ENCODE data around the gene PPP1CA.

PPP1CA gene

DNA sequence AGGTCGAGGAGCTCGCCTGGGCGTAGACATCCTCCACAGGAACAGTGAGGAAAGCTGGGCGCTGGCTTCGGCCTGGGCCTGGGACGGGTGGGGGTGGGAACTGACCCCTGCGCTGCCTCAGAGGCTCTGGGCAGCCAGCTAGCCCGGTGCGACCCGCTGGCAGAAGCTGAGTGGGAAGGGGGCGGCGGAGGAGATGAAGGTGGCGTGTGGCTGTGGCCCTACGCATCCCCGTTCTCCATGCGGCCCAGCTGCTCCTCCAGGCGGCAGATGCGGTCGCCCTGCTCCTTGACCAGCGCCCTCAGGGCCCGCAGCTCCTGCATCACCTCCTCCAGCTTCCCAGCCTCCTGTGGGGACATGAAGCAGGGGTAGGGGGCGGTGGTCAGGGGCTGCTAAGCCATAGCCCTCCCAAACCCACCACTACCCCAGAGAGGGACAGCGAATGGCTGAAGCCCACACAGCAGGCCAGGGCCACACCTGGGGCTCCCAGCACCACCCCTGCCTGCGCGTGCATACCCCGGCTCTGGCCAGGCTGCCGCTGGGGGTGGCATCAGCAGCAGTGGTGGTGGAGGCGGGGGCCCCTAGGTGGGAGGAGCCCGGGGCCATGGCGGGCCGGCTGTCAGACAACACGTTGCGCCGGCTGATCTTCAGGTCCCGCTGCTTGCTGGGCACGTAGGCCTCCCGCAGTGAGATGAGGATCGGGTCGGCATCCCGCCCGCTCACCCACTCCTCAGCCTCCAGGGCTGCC is 36.7 kb upstream of the PPP1CA start:
- TF ChIP-seq, protein P1, sequence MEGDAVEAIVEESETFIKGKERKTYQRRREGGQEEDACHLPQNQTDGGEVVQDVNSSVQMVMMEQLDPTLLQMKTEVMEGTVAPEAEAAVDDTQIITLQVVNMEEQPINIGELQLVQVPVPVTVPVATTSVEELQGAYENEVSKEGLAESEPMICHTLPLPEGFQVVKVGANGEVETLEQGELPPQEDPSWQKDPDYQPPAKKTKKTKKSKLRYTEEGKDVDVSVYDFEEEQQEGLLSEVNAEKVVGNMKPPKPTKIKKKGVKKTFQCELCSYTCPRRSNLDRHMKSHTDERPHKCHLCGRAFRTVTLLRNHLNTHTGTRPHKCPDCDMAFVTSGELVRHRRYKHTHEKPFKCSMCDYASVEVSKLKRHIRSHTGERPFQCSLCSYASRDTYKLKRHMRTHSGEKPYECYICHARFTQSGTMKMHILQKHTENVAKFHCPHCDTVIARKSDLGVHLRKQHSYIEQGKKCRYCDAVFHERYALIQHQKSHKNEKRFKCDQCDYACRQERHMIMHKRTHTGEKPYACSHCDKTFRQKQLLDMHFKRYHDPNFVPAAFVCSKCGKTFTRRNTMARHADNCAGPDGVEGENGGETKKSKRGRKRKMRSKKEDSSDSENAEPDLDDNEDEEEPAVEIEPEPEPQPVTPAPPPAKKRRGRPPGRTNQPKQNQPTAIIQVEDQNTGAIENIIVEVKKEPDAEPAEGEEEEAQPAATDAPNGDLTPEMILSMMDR (conservative IDR thresholded peaks at IDR 0.05; ENCODE audit: control insufficient read depth, insufficient read depth, low read depth, low read length): no peak
- no peak for DNase-seq (ENCODE audit: low read depth)
- no peak overlapping the region for H3K4me3 ChIP-seq (ENCODE audit: control insufficient read depth, low read depth, low read length)

DNA sequence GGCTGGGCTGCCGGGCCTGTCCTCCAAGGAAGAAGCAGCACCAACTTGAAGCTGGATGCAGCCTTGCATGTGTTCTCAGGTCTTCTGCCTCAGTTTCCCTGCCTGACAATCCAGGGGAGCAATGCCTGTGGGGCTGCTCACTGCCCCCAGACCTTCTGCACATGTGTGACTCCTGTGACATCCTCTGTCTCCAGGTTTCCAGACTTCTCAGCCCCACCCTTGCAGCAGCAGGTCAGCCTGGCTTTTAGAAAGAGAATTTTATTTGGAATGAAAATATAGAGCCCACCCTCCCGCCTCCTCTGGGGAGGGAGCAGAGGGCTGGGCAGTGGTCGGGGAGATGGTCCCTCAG is 36.1 kb upstream of the PPP1CA start:
- no peak overlapping the region for H3K4me3 ChIP-seq (ENCODE audit: control insufficient read depth, low read depth, low read length)
- DNase-seq (ENCODE audit: low read depth): no peak
- TF ChIP-seq, protein P1 (conservative IDR thresholded peaks at IDR 0.05; ENCODE audit: control insufficient read depth, insufficient read depth, low read depth, low read length): no peak

DNA sequence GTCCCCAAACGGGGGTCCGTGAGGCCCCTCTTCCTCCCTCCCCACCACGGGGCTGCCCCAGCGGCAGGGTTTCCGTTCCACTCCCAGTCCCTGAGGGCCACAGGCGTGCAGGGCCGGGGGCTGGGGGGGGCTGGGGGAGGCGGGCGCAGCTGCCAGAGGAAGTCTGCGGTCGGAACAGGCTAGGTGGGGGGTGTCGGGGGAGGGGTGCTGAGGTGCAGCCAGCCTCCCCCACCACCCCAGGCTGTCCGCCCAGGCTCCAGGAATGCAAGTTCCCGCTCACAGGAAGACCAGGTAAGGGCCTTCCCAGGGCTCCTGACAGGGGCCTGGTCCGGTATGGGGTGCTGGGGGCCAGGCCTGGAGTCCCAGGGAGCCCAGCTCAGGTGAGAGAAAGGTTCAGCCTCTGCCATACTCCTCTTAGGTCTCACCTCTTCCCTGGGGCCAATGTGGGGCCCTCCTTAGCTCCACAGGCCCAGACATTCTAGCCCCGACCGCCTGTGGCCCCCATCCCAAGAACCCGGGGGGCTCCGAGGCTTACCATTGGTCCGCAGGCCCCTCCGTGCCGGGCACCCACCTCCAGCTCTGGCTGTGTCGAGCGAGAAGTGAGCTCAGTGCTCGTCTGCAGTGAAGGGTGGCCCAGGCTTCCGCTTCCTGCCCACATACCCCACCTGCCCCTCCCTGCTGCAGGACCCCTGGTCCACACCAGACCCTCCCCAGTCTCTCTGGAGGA is 35.6 kb upstream of the PPP1CA start, which contains the start of gene PTPRCAP:
Gene PTPRCAP, minus strand, starts transcription at position 601 of the 727 bp plus-strand sequence. Its CDS starts 63 bp downstream, at position 538.
- no peak for DNase-seq (ENCODE audit: low read depth)
- TF ChIP-seq, protein P1 (conservative IDR thresholded peaks at IDR 0.05; ENCODE audit: control insufficient read depth, insufficient read depth, low read depth, low read length): no peak
- H3K4me3 ChIP-seq (ENCODE audit: control insufficient read depth, low read depth, low read length): no peak within 1 kb of the TSS

DNA sequence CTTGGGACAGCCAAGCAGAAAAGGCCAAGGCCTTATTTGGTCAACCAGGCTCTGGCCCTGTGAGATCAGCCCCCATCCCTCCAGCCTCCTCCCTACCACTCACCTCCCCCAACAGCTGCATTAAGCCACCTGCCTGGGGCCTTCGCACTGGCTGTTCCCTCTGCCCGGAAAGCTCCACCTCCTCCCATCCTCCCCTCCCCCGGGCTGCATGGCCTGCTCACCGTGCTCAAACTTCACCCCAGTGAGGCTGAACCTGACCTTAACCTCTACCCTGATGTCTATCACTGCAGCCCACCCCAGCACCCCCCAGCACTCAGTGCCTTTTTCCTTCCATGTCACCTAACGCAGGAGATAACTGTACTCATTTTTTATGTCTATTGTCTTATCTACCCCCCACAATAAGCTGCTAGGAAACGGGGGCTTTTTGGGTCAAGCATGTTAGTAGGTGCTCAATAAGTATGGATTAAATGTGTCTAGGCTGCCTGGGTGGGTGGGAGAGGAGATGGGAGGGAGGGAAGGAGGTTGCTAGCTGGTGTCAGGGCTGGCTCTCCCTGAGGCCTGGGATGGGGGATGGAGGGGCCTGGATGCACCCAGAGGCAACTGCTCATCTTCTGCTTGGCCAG is 34.9 kb upstream of the PPP1CA start:
- TF ChIP-seq, protein P1 (conservative IDR thresholded peaks at IDR 0.05; ENCODE audit: control insufficient read depth, insufficient read depth, low read depth, low read length): no peak
- no peak for DNase-seq (ENCODE audit: low read depth)
- no peak overlapping the region for H3K4me3 ChIP-seq (ENCODE audit: control insufficient read depth, low read depth, low read length)

DNA sequence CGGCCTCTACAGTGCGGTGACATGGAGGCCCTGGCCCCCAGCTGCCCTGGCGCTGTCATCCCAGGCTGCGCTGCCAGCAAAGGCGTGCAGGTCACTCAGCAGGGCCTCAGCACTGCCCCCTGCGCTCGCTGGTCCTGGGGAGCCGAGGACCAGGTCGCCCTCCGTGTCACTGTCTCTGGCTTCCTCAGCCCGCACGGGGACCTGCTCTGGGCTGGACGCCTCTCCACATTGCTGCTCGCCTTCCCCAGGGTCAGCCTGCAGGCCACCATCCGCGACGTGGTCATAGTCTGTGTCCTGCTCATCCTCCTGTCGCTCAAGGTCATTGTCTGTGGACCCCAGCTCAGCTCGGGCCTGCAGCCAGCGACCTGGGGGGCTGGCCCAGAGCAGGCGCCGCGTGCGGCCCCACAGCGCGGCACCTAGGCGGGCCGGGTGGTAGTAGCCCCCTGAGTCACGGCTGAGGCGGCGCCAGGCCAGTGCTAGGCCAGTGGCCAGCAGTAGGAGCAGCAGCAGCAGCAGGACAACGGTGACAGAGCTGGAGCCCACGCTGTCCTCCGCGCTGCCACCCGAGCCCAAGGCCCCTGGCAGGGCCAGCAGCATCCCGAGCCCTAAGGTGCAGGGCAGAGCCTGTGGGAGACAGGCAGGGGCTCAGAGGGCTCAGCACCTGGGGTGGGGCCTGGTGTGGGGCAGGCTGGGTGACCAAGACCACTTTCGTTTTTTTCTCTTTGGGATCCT is 34.2 kb upstream of the PPP1CA start:
- no peak for DNase-seq (ENCODE audit: low read depth)
- H3K4me3 ChIP-seq (ENCODE audit: control insufficient read depth, low read depth, low read length): no peak overlapping the region
- TF ChIP-seq, protein P1 (conservative IDR thresholded peaks at IDR 0.05; ENCODE audit: control insufficient read depth, insufficient read depth, low read depth, low read length): no peak

DNA sequence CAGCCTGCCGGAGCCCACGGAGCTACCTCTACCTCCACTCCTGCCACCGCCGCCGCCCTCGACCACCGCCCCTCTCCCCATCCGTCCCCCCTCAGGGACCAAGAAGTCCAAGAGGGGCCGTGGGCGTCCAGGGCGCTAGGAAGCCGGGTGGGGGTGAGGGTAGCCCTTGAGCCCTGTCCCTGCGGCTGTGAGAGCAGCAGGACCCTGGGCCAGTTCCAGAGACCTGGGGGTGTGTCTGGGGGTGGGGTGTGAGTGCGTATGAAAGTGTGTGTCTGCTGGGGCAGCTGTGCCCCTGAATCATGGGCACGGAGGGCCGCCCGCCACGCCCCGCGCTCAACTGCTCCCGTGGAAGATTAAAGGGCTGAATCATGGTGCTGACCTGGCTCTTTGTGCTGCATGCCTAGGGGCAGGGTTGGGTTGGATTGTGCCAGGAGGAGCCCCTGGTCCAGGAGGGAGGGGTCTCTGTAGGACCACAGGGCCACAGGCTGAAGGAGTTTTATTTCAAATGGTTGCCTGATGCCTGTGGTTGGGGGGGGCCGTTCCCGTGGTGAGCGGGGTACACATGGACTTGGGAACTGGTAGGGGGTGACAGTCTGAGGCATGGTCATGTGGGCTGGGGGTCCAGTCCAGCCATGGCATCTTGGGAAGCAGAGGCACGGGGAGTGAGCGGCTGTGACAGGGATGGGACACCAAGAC is 33.5 kb upstream of the PPP1CA start:
- H3K4me3 ChIP-seq (ENCODE audit: control insufficient read depth, low read depth, low read length): no peak overlapping the region
- no peak for DNase-seq (ENCODE audit: low read depth)
- TF ChIP-seq, protein P1 (conservative IDR thresholded peaks at IDR 0.05; ENCODE audit: control insufficient read depth, insufficient read depth, low read depth, low read length): no peak
